AG04450 (cell line): ENCODE measurements around the gene EML1. TPM values are rescaled to one million over a fixed set of nuclear protein-coding genes. Genes with fewer than 3 reads are reported as not detected.
A peak's percentile ranks its signal among the peaks of the same experiment; 100 is the strongest.

Experiments
- CTCF ChIA-PET: fragments of 300-600, 350-600 bp; formaldehyde crosslinking; extraction: SDS; loops from one replicate; lab custom pipeline; 2022; ENCODE audit warnings: antibody characterized with exemption, inconsistent platforms; lab: Charles Lee
- POLR2A ChIA-PET: fragments of 350-600 bp; formaldehyde crosslinking; extraction: SDS; loops from one replicate; lab custom pipeline; 2021; ENCODE audit warnings: antibody characterized with exemption, inconsistent platforms; lab: Yijun Ruan, JAX
- DNase-seq: peaks from one replicate; pipeline ENCODE4 v3.0.0-alpha.2; 2011; ENCODE audit warnings: low read depth, low spot score
- H3K27ac ChIP-seq: one replicate; pipeline ENCODE4 v1.5.1; 2012; ENCODE audit warnings: low read depth, low read length, control low read depth
- H3K27me3 ChIP-seq: one replicate; pipeline ENCODE4 v1.6.0; 2012; ENCODE audit warnings: low read length; ENCODE audit not compliant: control insufficient read depth, insufficient read depth
- H3K4me3 ChIP-seq: 2 replicates; pipeline ENCODE4 v1.5.1; 2011; ENCODE audit warnings: mild to moderate bottlenecking, low read depth, low read length, control low read depth
- H3K9me3 ChIP-seq: 2 replicates; pipeline ENCODE4 v1.5.1; 2012; ENCODE audit warnings: low read length; ENCODE audit not compliant: control insufficient read depth, insufficient read depth
- polyA plus RNA-seq: library from polyadenylated mRNA; depleted of rRNA; stranded (reverse); fragments of >200 nt; gene quantifications from 2 replicates; pipeline ENCODE4 v1.2.3, GENCODE V29; 2011
- TF ChIP-seq, protein P1 (sequence below): IDR thresholded peaks from 2 replicates; pipeline ENCODE4 v1.5.1; 2011; ENCODE audit warnings: low read depth, low read length, control low read depth, inconsistent platforms

Gene EML1
- polyA plus RNA-seq, 1 experiment: 37.7 TPM

DNA sequence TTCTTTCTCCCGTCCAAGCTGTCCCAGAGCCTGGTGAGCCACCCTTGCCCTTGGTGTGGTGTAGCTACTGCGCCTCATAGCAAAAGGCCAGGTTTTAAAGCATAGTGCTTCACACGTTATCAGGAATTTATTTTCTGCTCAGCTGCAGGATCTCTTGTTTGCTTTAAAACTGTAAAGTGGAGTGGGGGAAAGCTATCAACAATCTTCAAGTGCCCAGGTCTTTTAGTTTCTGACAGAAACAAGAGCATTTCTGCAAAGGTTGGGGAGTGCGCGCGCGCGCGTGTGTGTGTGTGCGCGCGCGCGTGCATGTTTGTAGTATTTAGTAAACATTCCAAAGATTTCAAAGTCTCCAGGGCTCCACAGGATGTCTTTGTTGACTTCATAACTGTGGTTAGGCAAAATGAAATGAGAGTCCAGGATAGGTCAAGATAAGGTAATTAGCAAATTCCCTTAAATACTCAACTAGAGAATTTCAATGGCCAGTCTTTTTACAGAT is 45.5 kb downstream of the EML1 start:
- Histone ChIP-seq H3K27me3 (no peaks in the 10 kb centered on the region), H3K27ac (no peak overlapping the region), H3K9me3 (no peaks in the 10 kb centered on the region), H3K4me3 (no peak overlapping the region)
- DNase-seq: peak; percentile 51
- TF ChIP-seq, protein P1, sequence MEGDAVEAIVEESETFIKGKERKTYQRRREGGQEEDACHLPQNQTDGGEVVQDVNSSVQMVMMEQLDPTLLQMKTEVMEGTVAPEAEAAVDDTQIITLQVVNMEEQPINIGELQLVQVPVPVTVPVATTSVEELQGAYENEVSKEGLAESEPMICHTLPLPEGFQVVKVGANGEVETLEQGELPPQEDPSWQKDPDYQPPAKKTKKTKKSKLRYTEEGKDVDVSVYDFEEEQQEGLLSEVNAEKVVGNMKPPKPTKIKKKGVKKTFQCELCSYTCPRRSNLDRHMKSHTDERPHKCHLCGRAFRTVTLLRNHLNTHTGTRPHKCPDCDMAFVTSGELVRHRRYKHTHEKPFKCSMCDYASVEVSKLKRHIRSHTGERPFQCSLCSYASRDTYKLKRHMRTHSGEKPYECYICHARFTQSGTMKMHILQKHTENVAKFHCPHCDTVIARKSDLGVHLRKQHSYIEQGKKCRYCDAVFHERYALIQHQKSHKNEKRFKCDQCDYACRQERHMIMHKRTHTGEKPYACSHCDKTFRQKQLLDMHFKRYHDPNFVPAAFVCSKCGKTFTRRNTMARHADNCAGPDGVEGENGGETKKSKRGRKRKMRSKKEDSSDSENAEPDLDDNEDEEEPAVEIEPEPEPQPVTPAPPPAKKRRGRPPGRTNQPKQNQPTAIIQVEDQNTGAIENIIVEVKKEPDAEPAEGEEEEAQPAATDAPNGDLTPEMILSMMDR: no peak
- ChIA-PET CTCF (interaction anchor here (0.8 to 2.3 kb wide), 4 partner anchors 16 to 109 kb away, joined by 3 to 8 read pairs (median 3); partner anchors contain the start of gene EML1), POLR2A (no interaction called here)

DNA sequence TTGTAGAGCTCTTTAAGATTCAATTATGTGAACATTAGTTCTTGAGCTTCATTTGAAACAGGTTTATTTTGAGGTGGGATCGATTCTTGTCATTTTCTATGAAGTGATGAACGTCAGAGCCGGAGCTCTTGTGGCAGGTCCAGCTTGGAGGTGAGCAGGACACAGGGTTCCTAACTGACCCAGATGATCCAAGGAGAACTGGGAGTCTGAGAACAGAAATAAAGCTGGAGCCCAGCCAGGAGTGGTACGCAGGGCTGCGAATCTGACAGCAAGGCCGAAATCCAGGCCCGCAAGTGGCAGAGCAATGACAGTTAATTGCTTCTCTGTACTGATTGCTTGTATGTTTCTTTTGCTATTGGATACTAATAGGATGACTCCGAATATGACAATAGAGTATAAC is 46.5 kb downstream of the EML1 start:
- ChIA-PET POLR2A (no interaction called here), CTCF (no interaction called here)
- TF ChIP-seq, protein P1: no peak
- DNase-seq: no peak
- no peak overlapping the region for H3K27ac ChIP-seq
- H3K4me3 ChIP-seq: no peak overlapping the region
- H3K27me3 ChIP-seq: no peaks in the 10 kb centered on the region
- H3K9me3 ChIP-seq: no peaks in the 10 kb centered on the region

- DNase-seq: no peak
- H3K4me3 ChIP-seq: no peak overlapping the region
- H3K27me3 ChIP-seq: no peaks in the 10 kb centered on the region
- H3K27ac ChIP-seq: no peak overlapping the region
- TF ChIP-seq, protein P1: no peak
- CTCF ChIA-PET: no interaction called here
- no peaks in the 10 kb centered on the region for H3K9me3 ChIP-seq
- POLR2A ChIA-PET: no interaction called here
Measured at GRCh38 chr14:99840265-99840664, 47.1 kb downstream of the EML1 start.

DNA sequence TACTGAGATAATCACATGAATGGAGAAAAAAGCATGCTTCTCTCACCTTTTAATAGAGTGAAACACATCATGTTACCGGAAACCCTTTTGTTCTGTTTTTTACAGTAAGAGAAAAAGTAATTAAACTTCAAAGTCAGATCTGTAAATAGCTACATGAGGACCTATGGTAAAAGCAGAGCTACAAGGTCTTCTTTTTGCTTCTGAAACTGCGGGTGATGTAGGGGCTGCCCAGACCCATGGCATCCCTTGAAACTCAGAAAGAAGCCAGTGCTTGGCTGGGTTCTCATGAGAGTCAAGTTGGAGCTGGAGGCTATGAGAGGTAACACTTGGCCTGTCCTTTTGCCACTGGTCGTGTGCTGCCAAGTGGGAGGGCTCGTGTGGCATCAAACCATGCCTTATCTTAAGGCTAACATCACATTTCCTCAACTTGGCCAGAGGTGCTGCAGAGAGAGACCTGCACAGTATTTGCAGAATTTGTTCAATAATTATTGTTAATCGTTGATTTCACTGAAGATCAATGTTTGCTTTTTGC is 47.6 kb downstream of the EML1 start:
- DNase-seq: no peak
- H3K27ac ChIP-seq: no peak overlapping the region
- TF ChIP-seq, protein P1: no peak
- no peaks in the 10 kb centered on the region; the same call in 1 of the 2 replicates for H3K9me3 ChIP-seq
- no peak overlapping the region for H3K4me3 ChIP-seq
- ChIA-PET CTCF (no interaction called here), POLR2A (no interaction called here)
- H3K27me3 ChIP-seq: no peaks in the 10 kb centered on the region

- H3K9me3 ChIP-seq: peaks cover 4% of the 10 kb centered on the region
- no peak for DNase-seq
- POLR2A ChIA-PET: no interaction called here
- no peaks in the 10 kb centered on the region for H3K27me3 ChIP-seq
- H3K4me3 ChIP-seq: no peak overlapping the region
- CTCF ChIA-PET: no interaction called here
- no peak overlapping the region for H3K27ac ChIP-seq
- TF ChIP-seq, protein P1: no peak
Measured at GRCh38 chr14:99841436-99842071, 48.3 kb downstream of the EML1 start.
